NCI-H460 (cell line): ENCODE data around the gene CCDC74B. TPM values are rescaled to one million over a fixed set of nuclear protein-coding genes. Genes with fewer than 3 reads are reported as not detected.
A peak's percentile ranks its signal among the peaks of the same experiment; 100 is the strongest.
"Not testable (repeated sequence)": the region's sequence is repeated elsewhere in the genome, so short reads cannot be mapped to it uniquely, and the experiment has no call there.

Source experiments
- DNase-seq: peaks from one replicate; pipeline ENCODE4 v3.0.0-alpha.2; 2016; ENCODE audit warnings: low read depth; ENCODE audit errors: extremely low read depth
- total RNA-seq: library from RNA; depleted of rRNA; stranded (reverse); fragments of >200 nt; shearing (Covaris generic); gene quantifications from 2 replicates; pipeline ENCODE4 v1.2.3, GENCODE V29; 2014

CCDC74B gene
- total RNA-seq, 1 experiment from 2014 or later, result 6.6 TPM

GRCh38 chr2:130169163-130169562 is 24.3 kb upstream of the CCDC74B start:
- DNase-seq, result not testable (repeated sequence)

DNA sequence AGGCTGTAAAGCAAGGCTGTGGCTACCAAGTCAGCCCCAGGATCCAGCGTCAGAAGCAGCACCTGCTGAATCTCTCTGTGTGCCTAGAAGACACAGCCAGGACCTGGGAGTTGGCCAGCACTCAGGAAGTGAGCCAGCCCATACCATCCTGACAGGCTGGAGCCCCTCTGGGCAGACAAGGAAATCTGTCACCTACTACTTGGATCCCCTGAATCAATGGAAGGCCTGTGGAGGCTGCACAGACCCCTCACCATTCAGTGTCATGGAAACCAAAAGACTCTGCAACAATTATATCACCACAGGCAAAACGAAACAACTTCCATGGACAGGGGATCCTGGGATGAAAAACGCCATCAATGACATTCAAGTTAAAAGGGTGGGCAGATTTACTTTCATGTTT is 21.7 kb upstream of the CCDC74B start:
- not testable (repeated sequence) for DNase-seq

- no peak for DNase-seq
Observed at GRCh38 chr2:130165293-130166016, 20.5 kb upstream of the CCDC74B start.

- no peak for DNase-seq
Observed at GRCh38 chr2:130162968-130163367, 18.1 kb upstream of the CCDC74B start.

GRCh38 chr2:130162486-130162885 is 17.6 kb upstream of the CCDC74B start:
- not testable (repeated sequence) for DNase-seq

DNA sequence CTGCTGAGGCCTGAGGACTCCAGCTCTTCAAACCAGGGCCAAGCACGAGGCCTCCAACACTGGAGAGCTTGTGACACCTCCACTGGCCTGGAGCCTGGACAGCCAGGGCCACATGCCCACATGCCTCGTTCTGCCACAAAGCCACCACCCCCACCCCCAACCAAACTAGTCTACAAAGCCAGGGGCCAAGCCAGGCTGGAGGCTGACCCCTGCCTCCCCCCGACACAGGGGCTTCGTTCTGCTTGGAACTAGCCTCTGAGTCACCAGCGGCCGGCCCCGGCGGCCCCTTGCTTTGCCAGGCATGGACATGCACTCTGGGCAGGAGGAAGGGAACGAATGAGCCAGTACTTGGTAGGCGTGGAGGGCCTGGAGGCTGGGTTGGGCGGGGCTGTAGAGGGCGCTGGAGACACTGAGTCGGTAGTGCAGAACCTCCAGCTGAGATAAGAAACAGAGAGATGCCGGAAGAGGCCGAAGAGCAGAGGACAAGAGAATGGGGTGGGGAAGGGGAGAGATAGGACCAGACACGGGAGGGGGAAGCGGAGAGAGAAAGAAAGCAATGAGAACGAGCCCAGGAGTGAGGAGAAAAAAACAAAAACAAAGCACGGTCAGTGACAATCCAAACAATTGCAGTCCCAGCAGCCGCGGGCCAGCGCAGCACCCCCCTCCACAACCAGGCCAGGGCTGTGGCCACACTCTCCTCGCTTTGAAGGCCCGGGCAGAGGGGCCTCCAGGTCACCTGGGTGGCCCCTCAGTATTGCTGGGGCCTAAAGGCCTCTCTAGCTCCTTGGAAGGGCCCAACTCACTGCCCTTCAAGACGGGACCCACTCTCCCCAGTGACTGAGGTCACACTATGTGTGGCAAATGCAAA is 16.2 kb upstream of the CCDC74B start:
- not testable (repeated sequence) for DNase-seq

- DNase-seq, result no peak
Observed at GRCh38 chr2:130160131-130160530, 15.2 kb upstream of the CCDC74B start.

DNA sequence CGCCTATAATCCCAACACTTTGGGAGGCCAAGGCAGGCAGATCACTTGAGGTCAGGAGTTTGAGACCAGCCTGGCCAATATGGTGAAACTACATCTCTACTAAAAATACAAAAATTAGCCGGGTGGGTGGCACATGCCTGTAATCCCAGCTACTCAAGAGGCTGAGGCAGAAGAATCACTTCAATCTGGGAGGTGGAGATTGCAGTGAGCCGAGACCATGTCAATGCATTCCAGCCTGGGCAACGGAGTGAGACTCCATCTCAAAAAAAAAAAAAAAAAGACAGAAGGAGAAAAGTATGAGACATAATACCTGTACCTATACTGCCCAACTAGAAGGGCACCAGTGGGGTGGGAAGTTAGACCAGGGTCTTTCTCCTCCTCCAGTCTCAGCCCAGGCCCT is 14.5 kb upstream of the CCDC74B start:
- DNase-seq, result not testable (repeated sequence)

DNA sequence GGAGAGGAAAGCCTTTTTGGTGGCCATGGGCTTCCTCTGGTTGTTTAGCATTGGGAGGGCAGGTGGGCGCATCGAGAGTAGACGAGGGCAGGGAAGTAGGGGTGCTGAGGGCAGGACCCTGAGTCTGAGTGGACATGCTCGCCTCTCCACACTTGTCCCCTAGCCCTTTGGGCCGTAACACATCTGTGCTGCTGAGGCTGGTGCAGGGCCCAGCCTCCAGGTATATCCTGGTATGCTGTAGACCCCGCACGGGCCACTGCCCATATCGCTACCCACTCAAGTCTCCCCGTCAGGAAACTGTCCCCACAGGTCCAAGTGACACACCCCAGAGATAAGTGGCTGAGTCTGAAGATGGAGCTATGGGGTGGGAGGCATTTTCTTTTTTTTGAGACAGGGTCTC is 13.7 kb upstream of the CCDC74B start:
- no peak for DNase-seq

GRCh38 chr2:130157825-130158514 is 13.1 kb upstream of the CCDC74B start:
- not testable (repeated sequence) for DNase-seq

GRCh38 chr2:130157354-130157753 is 12.4 kb upstream of the CCDC74B start:
- not testable (repeated sequence) for DNase-seq

GRCh38 chr2:130156624-130157004 is 11.7 kb upstream of the CCDC74B start:
- DNase-seq, result no peak

DNA sequence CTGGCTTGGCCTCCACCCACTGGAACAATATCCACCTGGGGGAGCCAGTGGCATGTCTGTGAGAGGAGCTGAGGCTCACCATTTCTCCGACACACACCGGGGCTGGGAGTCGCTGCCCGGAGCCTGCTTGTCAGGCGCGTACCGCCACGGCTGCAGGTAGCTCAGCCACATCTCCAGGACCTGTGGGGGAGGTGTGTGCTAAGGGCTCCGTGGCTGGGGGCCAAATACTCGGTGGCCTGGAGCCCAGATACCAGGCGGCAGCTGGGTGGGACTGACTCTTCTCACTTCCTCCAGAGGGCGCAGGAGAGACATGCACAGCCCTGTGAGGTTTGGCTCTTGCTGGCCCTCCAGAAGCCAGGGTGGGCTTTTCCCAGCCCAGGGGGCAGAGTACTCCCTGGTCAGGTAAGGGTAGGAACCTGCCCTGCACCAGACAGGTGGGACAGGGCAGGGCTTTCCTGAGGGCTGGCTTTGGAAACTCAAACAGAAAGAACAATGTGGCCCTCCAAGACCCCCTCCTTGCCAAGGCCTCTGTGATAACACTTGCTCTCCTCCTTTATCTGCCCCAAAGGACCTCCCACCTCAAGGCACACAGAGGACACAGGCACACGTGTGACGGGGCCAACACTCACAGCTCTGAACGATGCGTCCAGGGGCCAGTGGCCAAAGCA is 11.2 kb upstream of the CCDC74B start:
- peak; percentile 48 for DNase-seq

DNA sequence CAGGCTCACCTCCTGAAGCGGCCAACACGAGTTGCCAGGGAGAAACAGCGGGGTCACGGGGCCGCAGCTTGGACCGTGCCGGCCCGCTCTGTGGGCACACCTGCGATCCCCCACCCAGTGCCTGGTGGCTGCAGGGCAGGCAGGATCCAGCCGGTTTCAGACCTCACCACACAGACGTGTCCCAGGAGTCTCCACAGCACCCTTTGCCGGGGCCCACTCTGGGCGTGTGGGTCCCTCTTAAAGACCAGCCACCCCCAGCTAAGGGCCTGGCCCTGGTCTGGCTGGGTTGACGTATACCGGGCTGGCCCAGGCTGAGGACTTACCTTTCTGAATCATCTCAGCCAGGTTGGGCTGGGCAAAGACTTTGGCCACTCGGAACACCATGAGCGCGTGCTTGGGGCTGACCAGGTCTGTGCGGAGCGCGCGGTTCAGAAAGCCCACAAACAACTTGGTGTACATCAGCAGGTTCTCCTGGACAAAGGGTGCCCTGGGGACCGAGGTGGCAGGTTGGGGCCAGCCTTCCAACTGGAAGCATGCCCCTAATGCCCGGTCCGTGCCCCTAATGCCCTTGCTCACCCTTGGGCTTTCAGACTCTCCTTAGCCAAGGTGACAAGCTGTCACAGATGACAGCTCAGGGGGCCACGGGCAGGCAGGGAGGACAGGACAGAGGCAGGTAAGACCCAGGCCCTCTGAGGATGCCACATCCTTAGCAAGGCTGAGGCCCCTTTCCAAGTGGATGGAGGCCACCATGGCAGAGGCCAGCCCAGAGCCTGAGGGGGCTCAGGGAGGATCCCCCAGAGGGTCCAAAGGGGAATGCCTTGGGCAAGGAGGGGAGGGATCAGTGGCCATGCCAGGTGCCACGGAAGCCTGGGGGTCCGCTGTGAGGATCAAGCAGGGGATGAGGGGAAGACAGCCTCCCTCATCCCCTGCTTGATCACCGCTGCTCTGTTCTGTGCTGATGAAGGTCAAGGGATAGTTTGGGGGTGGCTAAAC is 10.2 kb upstream of the CCDC74B start:
- no peak for DNase-seq

GRCh38 chr2:130154423-130154770 is 9.5 kb upstream of the CCDC74B start:
- DNase-seq, result not testable (repeated sequence)

DNA sequence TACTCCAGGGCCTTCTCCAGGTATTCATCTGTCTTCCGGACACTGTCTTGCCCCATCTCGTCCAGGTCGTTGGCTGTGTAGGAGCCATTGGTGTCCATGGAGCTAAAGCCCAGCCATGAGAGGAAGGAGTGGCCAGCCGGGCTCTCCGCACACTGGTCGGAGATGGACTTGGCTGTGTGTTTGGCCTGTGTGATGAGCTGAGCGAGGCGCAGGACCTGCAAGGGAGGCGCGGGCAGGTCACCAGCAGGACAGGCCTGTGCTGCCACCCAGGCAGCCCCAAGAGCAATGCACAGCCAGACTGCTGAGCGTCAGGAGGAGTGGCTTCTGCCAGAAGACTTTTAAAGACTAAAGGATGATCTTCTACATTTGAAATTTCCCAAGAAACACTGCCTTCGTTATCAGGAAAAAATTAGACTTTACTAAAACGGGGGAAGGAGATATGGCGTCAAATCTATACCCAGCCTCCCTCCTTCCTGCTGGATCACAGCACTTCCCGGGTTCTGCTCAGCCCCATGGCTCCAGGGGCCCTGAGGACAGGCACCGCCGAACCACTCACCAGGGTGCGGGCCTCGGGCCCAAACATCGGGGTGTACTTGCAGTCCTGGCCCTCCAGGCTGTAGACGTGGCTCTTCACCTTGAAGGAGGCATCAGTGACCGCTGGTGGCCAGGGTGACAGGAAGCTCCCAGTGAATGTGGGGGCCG is 9.0 kb upstream of the CCDC74B start:
- not testable (repeated sequence) for DNase-seq

GRCh38 chr2:130152816-130153595 is 8.1 kb upstream of the CCDC74B start:
- DNase-seq, result no peak

DNA sequence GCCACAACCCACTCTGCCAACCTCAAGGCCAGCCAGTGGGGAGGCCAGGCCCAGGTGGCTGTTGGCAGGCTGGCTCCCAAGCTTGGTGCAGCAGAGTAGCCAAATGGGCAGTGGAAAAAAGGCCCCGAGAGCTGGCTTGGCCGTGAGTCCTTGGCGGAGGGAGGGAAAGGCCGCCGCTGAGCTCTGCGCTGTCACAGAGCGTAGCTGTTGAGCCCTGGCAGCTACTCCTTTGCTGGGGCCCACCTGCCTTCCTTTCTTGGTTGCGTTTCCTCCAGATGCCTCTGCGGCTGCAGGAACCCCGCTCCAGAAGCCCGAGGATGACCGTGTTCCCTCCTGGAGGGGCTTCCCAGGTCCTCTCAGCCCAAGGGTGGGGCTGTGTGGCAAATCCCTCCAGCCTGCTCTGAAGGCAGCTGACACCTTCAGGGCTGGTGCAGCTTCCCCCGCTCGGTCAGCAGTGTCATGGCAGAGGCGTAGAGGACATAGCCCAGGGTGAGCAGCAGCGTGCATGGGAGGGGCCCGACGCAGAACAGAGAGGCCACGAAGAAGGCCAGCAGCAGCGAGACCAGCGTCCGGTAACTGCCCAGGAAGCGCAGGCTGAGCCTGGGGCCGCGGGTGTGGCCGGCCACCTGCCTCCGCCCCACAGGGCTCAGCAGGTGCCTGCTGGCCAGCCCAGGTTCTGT is 7.4 kb upstream of the CCDC74B start:
- DNase-seq, result not testable (repeated sequence)
